Hepatocyte (in vitro differentiated cells): ENCODE measurements around the gene RABL3.

Experiments
- CTCF ChIP-seq: fragments of 200-600 bp; sonication (generic); IDR thresholded peaks from 2 replicates; pipeline ENCODE4 v1.5.1; 2016; ENCODE audit warnings: antibody characterized with exemption, mild to moderate bottlenecking; ENCODE audit not compliant: poor library complexity
- EZH2 ChIP-seq: fragments of 200-600 bp; sonication (generic); IDR thresholded peaks from 2 replicates; pipeline ENCODE4 v1.6.1; 2016; ENCODE audit warnings: antibody characterized with exemption, mild to moderate bottlenecking, borderline replicate concordance
- EZH2phosphoT487 ChIP-seq: fragments of 200-600 bp; sonication (generic); IDR thresholded peaks from one replicate; pipeline ENCODE4 v1.6.1; 2018; ENCODE audit warnings: antibody characterized with exemption, mild to moderate bottlenecking, low read depth, moderate library complexity; ENCODE audit not compliant: unreplicated experiment, severe bottlenecking

DNA sequence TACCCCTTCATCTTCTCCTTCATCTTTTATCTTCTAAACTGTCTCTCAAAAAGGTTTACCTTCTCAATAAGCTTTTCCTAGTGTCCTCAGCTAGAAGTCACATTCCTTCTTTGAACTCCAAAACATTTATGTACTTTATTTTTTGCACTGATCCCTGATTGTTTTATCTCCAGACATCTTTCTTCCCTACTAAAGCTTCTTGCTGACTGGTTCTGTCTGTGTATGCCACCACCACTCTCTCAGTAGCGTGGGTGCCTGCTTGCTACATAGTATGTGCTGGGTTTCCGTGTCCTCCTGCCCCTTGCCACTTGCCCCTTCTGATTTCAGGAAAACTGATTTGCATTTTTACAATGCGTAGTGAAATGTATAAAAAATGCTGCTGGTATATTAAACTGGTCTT, 24.3 kb upstream of the RABL3 start:
- no peak for TF ChIP-seq CTCF
- TF ChIP-seq EZH2, result no peak
- no peak for TF ChIP-seq EZH2phosphoT487
